ENCODE data around the gene RERE. TPM values are rescaled to one million over a fixed set of nuclear protein-coding genes. Genes with fewer than 3 reads are reported as not detected.

The RERE gene
- total and polyA plus RNA-seq, 2 experiments from 2014 or later, result 148 to 170 TPM

DNA sequence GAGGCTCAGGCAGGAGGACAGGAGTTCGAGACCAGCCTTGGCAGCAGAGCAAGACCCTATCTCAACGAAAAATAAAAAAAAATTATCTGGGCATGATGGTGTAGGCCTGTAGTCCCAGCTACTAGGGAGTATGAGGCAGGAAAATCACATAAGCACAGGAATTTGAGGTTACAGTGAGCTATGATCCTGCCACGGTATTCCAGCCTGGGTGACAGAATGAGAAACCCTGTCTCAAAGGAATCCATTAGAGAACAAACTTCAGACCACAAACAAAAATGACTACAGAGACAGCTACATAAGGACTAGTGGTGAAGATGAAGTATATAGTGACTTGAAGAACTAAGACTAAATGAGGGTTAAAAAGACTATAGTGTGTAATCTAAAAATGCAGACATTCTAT, 233.1 kb downstream of the RERE start:
- H3K4me1 Mint-ChIP-seq, result peaks cover 44% of the 10 kb centered on the region
- no peak for ATAC-seq

More for the DNA sequence above, 233.1 kb downstream of the RERE start:
- H3K27me3 ChIP-seq (ENCODE audit: insufficient read depth), result no peaks in the 10 kb centered on the region
- no peak overlapping the region for H3K4me3 ChIP-seq
- Mint-ChIP-seq H3K4me3 (no peak overlapping the region), H3K9me3 (no peaks in the 10 kb centered on the region), H3K36me3 (ENCODE audit: low read depth) (no peaks in the 10 kb centered on the region), H3K27me3 (ENCODE audit: insufficient read depth, low read depth, poor library complexity) (peaks cover 6% of the 10 kb centered on the region), H3K27ac (no peak overlapping the region)
- H3K4me1 ChIP-seq (ENCODE audit: insufficient read depth), result peaks cover 32% of the 10 kb centered on the region
- H2AFZ ChIP-seq, result no peak overlapping the region
- no peak for DNase-seq (ENCODE audit: low spot score)
- no peaks in the 10 kb centered on the region for H3K9me2 ChIP-seq (ENCODE audit: insufficient read depth)
- H3K79me2 ChIP-seq (replicated peaks; ENCODE audit: insufficient read depth), result peaks cover 99% of the 10 kb centered on the region
- H3K27ac ChIP-seq (ENCODE audit: low read depth), result no peak overlapping the region
- TF ChIP-seq ZNF331 (CRISPR knock-in tag; IDR thresholded peaks at IDR 0.05; ENCODE audit: low read depth) (no peak), ZNF114 (CRISPR knock-in tag; IDR thresholded peaks at IDR 0.05) (no peak), STAT1 (IDR thresholded peaks at IDR 0.05; ENCODE audit: unreplicated experiment) (no peak), JUNB (IDR thresholded peaks at IDR 0.05; ENCODE audit: unreplicated experiment) (no peak), NANOG (IDR thresholded peaks at IDR 0.05; ENCODE audit: borderline replicate concordance) (no peak), ZNF462 (CRISPR knock-in tag; IDR thresholded peaks at IDR 0.05) (no peak), ETS1 (IDR thresholded peaks at IDR 0.05) (no peak), EZH2phosphoT487 (IDR thresholded peaks at IDR 0.05; ENCODE audit: unreplicated experiment) (no peak), POLR2AphosphoS5 (IDR thresholded peaks at IDR 0.05; ENCODE audit: low read depth) (no peak), EZH2 (IDR thresholded peaks at IDR 0.05; ENCODE audit: low read depth, unreplicated experiment) (no peak), CREB1 (CRISPR knock-in tag; IDR thresholded peaks at IDR 0.05; ENCODE audit: low read depth) (no peak)
- TF ChIP-seq, protein P1, sequence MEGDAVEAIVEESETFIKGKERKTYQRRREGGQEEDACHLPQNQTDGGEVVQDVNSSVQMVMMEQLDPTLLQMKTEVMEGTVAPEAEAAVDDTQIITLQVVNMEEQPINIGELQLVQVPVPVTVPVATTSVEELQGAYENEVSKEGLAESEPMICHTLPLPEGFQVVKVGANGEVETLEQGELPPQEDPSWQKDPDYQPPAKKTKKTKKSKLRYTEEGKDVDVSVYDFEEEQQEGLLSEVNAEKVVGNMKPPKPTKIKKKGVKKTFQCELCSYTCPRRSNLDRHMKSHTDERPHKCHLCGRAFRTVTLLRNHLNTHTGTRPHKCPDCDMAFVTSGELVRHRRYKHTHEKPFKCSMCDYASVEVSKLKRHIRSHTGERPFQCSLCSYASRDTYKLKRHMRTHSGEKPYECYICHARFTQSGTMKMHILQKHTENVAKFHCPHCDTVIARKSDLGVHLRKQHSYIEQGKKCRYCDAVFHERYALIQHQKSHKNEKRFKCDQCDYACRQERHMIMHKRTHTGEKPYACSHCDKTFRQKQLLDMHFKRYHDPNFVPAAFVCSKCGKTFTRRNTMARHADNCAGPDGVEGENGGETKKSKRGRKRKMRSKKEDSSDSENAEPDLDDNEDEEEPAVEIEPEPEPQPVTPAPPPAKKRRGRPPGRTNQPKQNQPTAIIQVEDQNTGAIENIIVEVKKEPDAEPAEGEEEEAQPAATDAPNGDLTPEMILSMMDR (conservative IDR thresholded peaks at IDR 0.05; ENCODE audit: low read depth in 2 of 2), result no peak
- TF ChIP-seq, protein P2, sequence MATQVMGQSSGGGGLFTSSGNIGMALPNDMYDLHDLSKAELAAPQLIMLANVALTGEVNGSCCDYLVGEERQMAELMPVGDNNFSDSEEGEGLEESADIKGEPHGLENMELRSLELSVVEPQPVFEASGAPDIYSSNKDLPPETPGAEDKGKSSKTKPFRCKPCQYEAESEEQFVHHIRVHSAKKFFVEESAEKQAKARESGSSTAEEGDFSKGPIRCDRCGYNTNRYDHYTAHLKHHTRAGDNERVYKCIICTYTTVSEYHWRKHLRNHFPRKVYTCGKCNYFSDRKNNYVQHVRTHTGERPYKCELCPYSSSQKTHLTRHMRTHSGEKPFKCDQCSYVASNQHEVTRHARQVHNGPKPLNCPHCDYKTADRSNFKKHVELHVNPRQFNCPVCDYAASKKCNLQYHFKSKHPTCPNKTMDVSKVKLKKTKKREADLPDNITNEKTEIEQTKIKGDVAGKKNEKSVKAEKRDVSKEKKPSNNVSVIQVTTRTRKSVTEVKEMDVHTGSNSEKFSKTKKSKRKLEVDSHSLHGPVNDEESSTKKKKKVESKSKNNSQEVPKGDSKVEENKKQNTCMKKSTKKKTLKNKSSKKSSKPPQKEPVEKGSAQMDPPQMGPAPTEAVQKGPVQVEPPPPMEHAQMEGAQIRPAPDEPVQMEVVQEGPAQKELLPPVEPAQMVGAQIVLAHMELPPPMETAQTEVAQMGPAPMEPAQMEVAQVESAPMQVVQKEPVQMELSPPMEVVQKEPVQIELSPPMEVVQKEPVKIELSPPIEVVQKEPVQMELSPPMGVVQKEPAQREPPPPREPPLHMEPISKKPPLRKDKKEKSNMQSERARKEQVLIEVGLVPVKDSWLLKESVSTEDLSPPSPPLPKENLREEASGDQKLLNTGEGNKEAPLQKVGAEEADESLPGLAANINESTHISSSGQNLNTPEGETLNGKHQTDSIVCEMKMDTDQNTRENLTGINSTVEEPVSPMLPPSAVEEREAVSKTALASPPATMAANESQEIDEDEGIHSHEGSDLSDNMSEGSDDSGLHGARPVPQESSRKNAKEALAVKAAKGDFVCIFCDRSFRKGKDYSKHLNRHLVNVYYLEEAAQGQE (IDR thresholded peaks at IDR 0.05; ENCODE audit: unreplicated experiment), result no peak
- H3K36me3 ChIP-seq (ENCODE audit: insufficient read depth), result no peaks in the 10 kb centered on the region
- no peaks in the 10 kb centered on the region for H3F3A ChIP-seq (replicated peaks; ENCODE audit: low read depth)
- peaks cover 49% of the 10 kb centered on the region for H4K20me1 ChIP-seq (replicated peaks; ENCODE audit: insufficient read depth)
- no peak overlapping the region for H3K4me2 ChIP-seq
